Glutamatergic neuron (in vitro differentiated cells): ENCODE measurements around the gene CES5A. TPM values are rescaled to one million over a fixed set of nuclear protein-coding genes. Genes with fewer than 3 reads are reported as not detected.

Source experiments
- DNase-seq: peaks from one replicate; pipeline ENCODE4 v3.0.0; 2022
- H3K27ac Mint-ChIP-seq: one replicate; pipeline ENCODE4 v1.8.0; 2020; ENCODE audit warnings: mild to moderate bottlenecking, mixed read lengths, inconsistent platforms; ENCODE audit not compliant: unreplicated experiment
- H3K27me3 Mint-ChIP-seq: one replicate; pipeline ENCODE4 v1.8.0; 2020; ENCODE audit warnings: mild to moderate bottlenecking, moderate library complexity, mixed read lengths, inconsistent platforms; ENCODE audit not compliant: unreplicated experiment
- H3K36me3 Mint-ChIP-seq: one replicate; pipeline ENCODE4 v1.8.0; 2020; ENCODE audit warnings: mild to moderate bottlenecking, mixed read lengths, inconsistent platforms; ENCODE audit not compliant: unreplicated experiment
- H3K4me1 Mint-ChIP-seq: one replicate; pipeline ENCODE4 v1.8.0; 2020; ENCODE audit warnings: mild to moderate bottlenecking, low read depth, mixed read lengths, inconsistent platforms; ENCODE audit not compliant: unreplicated experiment
- H3K4me3 Mint-ChIP-seq: one replicate; pipeline ENCODE4 v1.8.0; 2020; ENCODE audit warnings: mild to moderate bottlenecking, mixed read lengths, inconsistent platforms; ENCODE audit not compliant: unreplicated experiment
- H3K9me3 Mint-ChIP-seq: one replicate; pipeline ENCODE4 v1.8.0; 2020; ENCODE audit warnings: mild to moderate bottlenecking, moderate library complexity, mixed read lengths, inconsistent platforms; ENCODE audit not compliant: unreplicated experiment
- CTCF ChIP-seq: fragments of 200-600 bp; sonication (generic); IDR thresholded peaks from one replicate; pipeline ENCODE4 v1.5.0; 2021; ENCODE audit not compliant: partially characterized antibody, unreplicated experiment
- total RNA-seq: library from RNA; stranded (reverse); fragmentation: NEBNext Ultra II Directional; extraction: Animal tissue kit (Norgen Biotek cat#: 25700); gene quantifications from one replicate; pipeline ENCODE4 v1.2.1, GENCODE V29; 2021; ENCODE audit not compliant: unreplicated experiment

CES5A gene
- total RNA-seq, 1 donor from 2014 or later: not detected

- H3K36me3 Mint-ChIP-seq: no peaks in the 10 kb centered on the region
These were observed 28.4 kb downstream of the CES5A start for GRCh38 chr16:55846598-55847346.

GRCh38 chr16:55843105-55843395 lies 32.1 kb downstream of the CES5A start:
- Mint-ChIP-seq H3K4me1 (no peaks in the 10 kb centered on the region), H3K27me3 (peaks cover 2% of the 10 kb centered on the region), H3K9me3 (no peaks in the 10 kb centered on the region), H3K36me3 (no peaks in the 10 kb centered on the region), H3K4me3 (no peak overlapping the region), H3K27ac (no peak overlapping the region)
- DNase-seq: no peak
- no peak for TF ChIP-seq CTCF

More at GRCh38 chr16:55846598-55847346, 28.4 kb downstream of the CES5A start:
- Mint-ChIP-seq H3K4me3 (no peak overlapping the region), H3K27ac (no peak overlapping the region), H3K9me3 (no peaks in the 10 kb centered on the region), H3K27me3 (no peaks in the 10 kb centered on the region), H3K4me1 (no peaks in the 10 kb centered on the region)
- DNase-seq: no peak
- TF ChIP-seq CTCF: no peak

- H3K4me3 Mint-ChIP-seq: no peak overlapping the region
- peak; percentile 86 for TF ChIP-seq CTCF
- no peaks in the 10 kb centered on the region for H3K36me3 Mint-ChIP-seq
- no peak for DNase-seq
- no peak overlapping the region for H3K27ac Mint-ChIP-seq
- no peaks in the 10 kb centered on the region for H3K4me1 Mint-ChIP-seq
- H3K27me3 Mint-ChIP-seq: peaks cover 2% of the 10 kb centered on the region
- H3K9me3 Mint-ChIP-seq: no peaks in the 10 kb centered on the region
These were observed 32.6 kb downstream of the CES5A start for GRCh38 chr16:55842369-55843104.

GRCh38 chr16:55839115-55839514 lies 36.1 kb downstream of the CES5A start:
- no peaks in the 10 kb centered on the region for H3K4me1 Mint-ChIP-seq

More at GRCh38 chr16:55839115-55839514, 36.1 kb downstream of the CES5A start:
- TF ChIP-seq CTCF: no peak
- no peak for DNase-seq
- Mint-ChIP-seq H3K36me3 (no peaks in the 10 kb centered on the region), H3K9me3 (no peaks in the 10 kb centered on the region), H3K4me3 (no peak overlapping the region), H3K27me3 (peaks cover 2% of the 10 kb centered on the region), H3K27ac (no peak overlapping the region)
